Measurements from ENCODE around the gene TIGAR.

TIGAR gene

DNA sequence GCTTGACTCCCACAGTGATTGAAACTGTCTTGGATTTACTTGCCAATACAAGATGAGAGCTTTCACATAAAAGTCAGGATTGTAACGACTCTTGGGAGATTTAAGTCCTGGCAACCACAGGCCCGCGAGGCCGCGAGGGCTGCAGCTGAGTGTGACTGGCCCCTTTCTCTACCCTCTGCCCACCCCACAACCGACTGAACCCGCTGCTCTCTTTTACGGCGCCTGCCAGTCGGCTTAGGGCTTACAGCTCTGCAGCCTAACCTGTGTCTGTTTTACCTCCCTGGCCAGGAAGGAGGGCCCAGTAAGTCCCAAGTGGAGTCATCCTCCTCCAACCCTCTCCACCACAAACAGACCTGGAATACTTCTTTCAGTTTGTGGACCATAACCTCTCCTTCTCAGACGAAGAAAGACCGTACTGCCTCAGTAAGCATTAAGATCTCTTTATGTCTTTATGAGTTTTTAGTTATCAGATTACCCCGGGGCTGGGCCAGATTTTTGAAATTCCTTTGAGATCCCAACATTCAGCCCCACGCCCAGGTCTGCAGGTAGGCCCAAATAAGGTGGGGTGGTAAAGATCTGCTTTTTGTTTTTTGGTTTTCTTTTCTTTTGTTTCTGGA, 12.6 kb upstream of the TIGAR start:
- DNase-seq: no peak

DNA sequence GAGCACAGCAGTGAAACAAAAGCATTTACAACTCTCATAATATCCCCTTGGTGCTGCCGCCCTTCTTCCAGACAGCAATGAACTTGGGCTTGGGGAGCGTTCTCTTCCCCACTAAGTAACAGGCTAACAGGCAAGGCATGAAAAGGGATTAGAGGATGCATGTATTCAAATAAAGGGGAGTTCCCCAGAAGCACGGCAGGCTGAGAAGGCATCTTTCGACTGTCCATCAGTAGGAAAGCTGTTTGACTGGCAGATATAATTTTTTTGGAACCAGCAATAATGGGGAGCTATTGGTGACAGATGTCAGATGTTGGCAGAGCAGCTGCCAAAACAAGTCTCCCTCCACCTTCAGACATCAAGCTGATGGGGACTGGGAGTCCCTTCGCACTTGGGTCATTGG, 9.2 kb upstream of the TIGAR start:
- DNase-seq: no peak

GRCh38 chr12:4312251-4312650, 8.8 kb upstream of the TIGAR start:
- DNase-seq: no peak

- DNase-seq: peak in 1 of 2 experiments; percentile 24
Measured at GRCh38 chr12:4320497-4320852, 538 bp upstream of the TIGAR start.

- no peak for DNase-seq
Measured at GRCh38 chr12:4322726-4323125, 1.7 kb downstream of the TIGAR start.

DNA sequence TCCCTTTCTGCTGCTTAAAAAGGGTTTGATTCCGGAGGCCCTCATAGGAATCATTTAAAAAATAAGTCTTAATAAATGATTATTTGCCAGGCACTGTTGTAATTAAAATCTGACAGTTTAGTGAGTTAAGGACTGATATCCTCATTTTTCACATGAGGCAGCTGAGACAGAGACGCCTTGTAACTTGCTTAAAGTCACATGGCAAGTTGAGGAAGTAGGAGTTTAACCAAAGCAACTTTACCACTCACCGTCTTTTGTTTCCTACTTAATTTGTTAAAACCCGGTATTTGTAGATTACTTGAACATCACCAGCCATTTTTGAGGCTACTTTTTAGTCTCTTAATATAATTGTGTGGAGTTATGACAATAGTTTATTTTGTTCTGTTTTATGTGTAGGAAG, 2.4 kb downstream of the TIGAR start:
- no peak for DNase-seq

- DNase-seq: no peak
Measured at GRCh38 chr12:4324366-4324765, 3.4 kb downstream of the TIGAR start.

DNA sequence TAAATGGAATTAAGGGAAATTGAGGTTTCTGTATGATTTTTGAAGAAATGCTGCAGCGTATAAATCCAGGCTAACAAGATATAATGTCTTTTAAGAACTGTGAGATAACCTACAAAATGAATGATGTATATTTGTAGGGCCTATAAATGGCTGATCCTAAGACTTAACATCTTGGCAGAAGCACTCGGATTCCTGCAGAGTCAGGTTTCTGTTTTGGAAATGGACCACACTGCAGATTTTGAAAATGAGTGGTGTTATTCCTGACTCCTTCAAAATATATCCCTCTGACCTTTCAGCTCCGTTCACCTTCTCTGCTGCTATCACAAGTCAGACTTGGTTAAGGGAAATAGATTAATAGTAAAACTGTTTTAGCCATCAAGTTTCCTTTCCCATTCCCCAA, 5.0 kb downstream of the TIGAR start:
- DNase-seq: no peak

- no peak for DNase-seq
Measured at GRCh38 chr12:4327293-4327692, 6.3 kb downstream of the TIGAR start.

GRCh38 chr12:4330203-4330602, 9.2 kb downstream of the TIGAR start:
- no peak for DNase-seq

DNA sequence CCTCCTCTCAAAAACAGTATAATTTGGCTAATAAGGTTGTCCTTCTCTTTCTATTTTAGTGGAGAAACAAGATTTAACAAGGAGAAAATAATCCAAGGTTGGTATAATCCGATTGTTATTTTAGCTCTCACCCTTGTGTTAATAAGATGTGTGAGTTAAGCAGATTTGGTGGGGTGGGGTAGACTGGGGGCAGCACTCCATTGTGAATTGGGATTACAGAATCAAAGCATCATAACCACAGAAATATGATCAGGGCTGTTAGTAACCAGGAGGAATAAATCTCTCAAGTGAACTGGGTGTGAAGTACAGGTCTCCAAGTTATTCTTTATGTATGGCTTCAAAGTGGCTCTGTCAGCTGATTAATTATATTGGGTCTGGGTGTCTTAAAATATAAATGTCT, 10.2 kb downstream of the TIGAR start:
- peak; percentile 15 to 39 for DNase-seq

GRCh38 chr12:4331842-4332241, 10.8 kb downstream of the TIGAR start:
- DNase-seq: no peak

GRCh38 chr12:4346931-4347330, 25.9 kb downstream of the TIGAR start:
- DNase-seq: no peak

GRCh38 chr12:4353785-4354208, 32.8 kb downstream of the TIGAR start:
- DNase-seq: peak in 1 of 2 experiments; percentile 46

GRCh38 chr12:4355156-4356040, 34.4 kb downstream of the TIGAR start:
- no peak for DNase-seq

GRCh38 chr12:4356041-4356327, 35.0 kb downstream of the TIGAR start:
- DNase-seq: peak; percentile 16 to 69

GRCh38 chr12:4366090-4366489, 45.1 kb downstream of the TIGAR start:
- DNase-seq: no peak

GRCh38 chr12:4369548-4369947, 48.5 kb downstream of the TIGAR start:
- DNase-seq: no peak

DNA sequence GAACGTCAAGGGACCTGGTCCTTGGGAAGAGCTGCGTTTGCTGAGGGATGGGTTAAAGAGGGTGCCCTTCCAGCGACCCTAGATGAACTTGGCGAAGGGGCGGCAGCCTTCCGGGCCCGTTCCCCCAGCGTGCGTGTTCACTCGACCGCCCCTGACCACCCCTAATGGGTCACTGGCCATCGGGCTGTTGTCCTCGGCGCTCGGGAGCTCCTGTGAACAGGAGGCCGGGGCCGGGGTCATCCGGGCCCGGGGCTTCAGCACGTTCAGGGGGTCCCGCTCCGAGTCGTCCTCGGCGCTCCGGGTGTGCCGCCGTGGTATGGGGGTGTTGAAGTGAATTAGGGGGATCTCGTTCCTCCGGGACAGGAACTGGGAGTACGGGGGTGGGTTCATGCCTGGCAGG, 49.3 kb downstream of the TIGAR start:
- DNase-seq: no peak

- no peak for DNase-seq
Measured at GRCh38 chr12:4372653-4373052, 51.6 kb downstream of the TIGAR start.

- DNase-seq: no peak
Measured at GRCh38 chr12:4375449-4375848, 54.4 kb downstream of the TIGAR start.

DNA sequence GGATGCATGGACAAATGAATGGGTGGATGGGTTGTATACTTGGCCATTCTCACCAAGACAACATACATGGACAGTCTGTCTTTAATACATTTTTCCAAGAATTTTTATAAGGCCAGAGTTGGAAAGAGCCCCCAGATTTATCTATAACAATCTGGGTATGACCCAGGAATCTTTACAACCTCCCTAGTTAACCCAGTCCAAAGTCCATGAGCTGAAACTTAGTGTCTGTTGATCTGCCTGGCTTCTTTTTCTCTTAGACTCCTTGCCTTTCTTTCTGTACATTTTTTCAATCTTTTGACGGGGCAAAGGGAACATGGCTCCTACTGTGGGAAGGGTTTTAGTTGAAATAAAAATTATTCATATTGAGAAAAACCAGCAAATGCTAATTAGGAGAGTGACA, 57.8 kb downstream of the TIGAR start:
- DNase-seq: no peak

DNA sequence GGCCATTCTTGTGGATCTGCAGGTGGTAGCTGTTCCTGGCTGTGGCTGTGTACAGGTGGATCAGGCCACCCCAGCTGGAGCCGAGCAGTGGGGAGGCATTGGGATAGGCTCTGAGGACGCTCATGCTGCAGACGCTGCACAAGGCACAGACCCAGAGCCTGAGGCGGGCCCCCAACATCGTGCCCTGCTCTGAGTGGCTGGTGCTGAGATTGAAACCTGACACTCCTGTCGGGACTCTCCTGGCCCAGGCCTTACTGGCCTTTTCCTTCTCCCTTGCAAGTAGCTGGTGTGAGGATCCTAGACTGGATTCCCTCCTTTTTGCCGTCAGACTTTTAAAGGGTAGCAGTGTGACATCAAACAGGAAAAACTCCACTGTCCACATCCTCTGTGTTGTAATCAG, 58.4 kb downstream of the TIGAR start, which contains the start of gene FGF23:
Gene FGF23, minus strand, starts transcription at position 308 of the 400 bp plus-strand sequence. Its CDS starts 130 bp downstream, at position 178.
- peak; percentile 69 to 89 for DNase-seq

DNA sequence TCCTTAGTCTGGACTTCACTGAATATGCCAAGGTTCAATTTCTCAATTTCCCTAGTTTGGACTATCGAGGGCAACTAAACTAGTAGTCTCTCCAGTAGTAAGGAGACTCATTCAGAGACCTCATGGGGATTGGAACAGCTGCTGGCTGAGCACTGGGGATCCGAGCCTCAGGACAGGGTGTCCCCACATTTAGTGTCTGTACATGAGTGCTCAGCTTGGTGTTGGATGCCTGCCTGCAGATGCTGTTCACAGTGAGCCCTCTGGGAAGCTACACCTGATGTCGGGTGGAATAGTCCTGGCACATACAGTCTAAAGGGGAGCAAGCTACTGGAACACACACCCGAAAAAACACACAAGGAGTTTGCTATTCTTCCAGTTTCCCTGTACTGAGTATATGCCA, 59.3 kb downstream of the TIGAR start:
- peak; percentile 76 to 85 for DNase-seq

Data from NCI-H524 (cell line).